HCT116 (cell line): ENCODE data around the gene KICS2. TPM values are rescaled to one million over a fixed set of nuclear protein-coding genes. Genes with fewer than 3 reads are reported as not detected.

ENCODE experiments used
- CEBPB ChIP-seq: IDR thresholded peaks from 2 replicates; pipeline ENCODE4 v1.6.1; 2012; ENCODE audit warnings: low read depth
- EZH2phosphoT487 ChIP-seq: fragments of 200-600 bp; IDR thresholded peaks from 2 replicates; pipeline ENCODE4 v1.6.1; 2018; ENCODE audit warnings: antibody characterized with exemption, borderline replicate concordance
- POLR2A ChIP-seq: IDR thresholded peaks from 2 replicates; pipeline ENCODE4 v1.7.0; 2011; ENCODE audit warnings: borderline replicate concordance; ENCODE audit not compliant: insufficient read depth, insufficient read length; ENCODE audit errors: extremely low read depth
- SIN3A ChIP-seq: IDR thresholded peaks from 2 replicates; pipeline ENCODE4 v1.6.1; 2012; ENCODE audit warnings: low read depth
- SP1 ChIP-seq: IDR thresholded peaks from 2 replicates; pipeline ENCODE4 v1.6.1; 2012; ENCODE audit warnings: low read depth
- SRF ChIP-seq: IDR thresholded peaks from 2 replicates; pipeline ENCODE4 v1.6.1; 2012; ENCODE audit warnings: low read depth
- ZFX ChIP-seq: fragments of 450-650 bp; IDR thresholded peaks from 2 replicates; pipeline ENCODE4 v1.6.1; 2017
- ZNF274 ChIP-seq: fragments of 200-500 bp; sonication (Bioruptor generic); IDR thresholded peaks from 2 replicates; pipeline ENCODE4 v1.6.1; 2014; ENCODE audit warnings: mild to moderate bottlenecking, low read depth, low read length, inconsistent platforms
- total RNA-seq: library from RNA; stranded (reverse); gene quantifications from one replicate; pipeline ENCODE4 v1.2.1, GENCODE V29; 2021; ENCODE audit not compliant: unreplicated experiment
- TF ChIP-seq, protein P1 (sequence below): IDR thresholded peaks from 2 replicates; pipeline ENCODE4 v1.6.1; 2011; ENCODE audit warnings: mild to moderate bottlenecking, low read length, moderate library complexity; ENCODE audit not compliant: insufficient replicate concordance; ENCODE audit errors: extremely low read depth
- TF ChIP-seq, protein P2 (sequence below), 3 experiments: fragments of 200-600 bp in 1 of 3; sonication (generic) in 1 of 3; IDR thresholded peaks in 2 of 3; conservative IDR thresholded peaks in 1 of 3; 2 replicates each; pipeline ENCODE4 v1.5.1; 2012 to 2017; ENCODE audit warnings: low read depth in 2 of 3, low read length in 2 of 3, antibody characterized with exemption in 1 of 3, borderline replicate concordance in 1 of 3, control low read depth in 1 of 3, mild to moderate bottlenecking in 1 of 3, mixed read lengths in 1 of 3, mixed run types in 1 of 3, moderate library complexity in 1 of 3; ENCODE audit not compliant: insufficient read depth in 1 of 3
- TF ChIP-seq, protein P3 (sequence below): IDR thresholded peaks from 2 replicates; pipeline ENCODE4 v1.6.1; 2012

KICS2 gene
- total RNA-seq, 1 experiment from 2014 or later: 18.1 TPM

DNA sequence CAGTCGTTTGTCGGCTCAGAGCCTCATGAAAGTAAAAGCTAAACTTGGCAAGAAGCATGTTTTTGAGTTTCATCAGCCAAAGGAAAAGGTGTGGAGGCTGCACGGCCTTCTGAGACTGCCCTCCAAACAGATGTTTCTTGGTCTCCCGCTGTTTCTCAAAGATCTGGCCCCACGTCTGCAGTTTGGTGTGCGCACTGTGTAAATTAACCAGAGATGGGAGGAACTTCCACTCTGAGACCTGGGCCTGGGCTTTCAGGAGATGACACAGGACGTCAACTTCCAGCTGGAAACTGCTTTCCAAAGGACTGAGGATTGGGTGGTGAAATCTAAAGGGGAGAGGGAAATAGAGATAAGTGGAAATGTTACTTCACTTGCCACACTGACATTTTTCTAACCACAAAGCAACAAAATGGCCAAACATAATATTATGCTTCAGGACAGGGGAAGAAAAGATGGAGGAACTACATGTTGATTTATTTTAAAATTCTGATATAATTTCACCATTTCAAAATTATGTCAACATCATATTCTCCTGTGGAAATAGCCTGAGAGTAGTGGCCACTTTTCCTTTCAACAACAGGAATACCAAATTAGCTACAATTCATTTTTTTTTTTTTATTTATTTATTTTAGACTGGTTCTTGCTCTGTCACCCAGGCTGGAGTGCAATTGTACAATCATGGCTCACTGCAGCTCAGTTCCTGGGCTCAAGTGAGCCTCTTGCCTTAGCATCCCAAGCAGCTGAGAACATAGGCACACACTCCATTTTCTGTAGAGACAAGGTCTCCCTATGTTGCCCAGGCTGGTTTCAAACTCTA is 27.6 kb downstream of the KICS2 start (continued):
- TF ChIP-seq, protein P1, sequence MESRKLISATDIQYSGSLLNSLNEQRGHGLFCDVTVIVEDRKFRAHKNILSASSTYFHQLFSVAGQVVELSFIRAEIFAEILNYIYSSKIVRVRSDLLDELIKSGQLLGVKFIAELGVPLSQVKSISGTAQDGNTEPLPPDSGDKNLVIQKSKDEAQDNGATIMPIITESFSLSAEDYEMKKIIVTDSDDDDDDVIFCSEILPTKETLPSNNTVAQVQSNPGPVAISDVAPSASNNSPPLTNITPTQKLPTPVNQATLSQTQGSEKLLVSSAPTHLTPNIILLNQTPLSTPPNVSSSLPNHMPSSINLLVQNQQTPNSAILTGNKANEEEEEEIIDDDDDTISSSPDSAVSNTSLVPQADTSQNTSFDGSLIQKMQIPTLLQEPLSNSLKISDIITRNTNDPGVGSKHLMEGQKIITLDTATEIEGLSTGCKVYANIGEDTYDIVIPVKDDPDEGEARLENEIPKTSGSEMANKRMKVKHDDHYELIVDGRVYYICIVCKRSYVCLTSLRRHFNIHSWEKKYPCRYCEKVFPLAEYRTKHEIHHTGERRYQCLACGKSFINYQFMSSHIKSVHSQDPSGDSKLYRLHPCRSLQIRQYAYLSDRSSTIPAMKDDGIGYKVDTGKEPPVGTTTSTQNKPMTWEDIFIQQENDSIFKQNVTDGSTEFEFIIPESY: no peak
- TF ChIP-seq EZH2phosphoT487 (no peak), SRF (no peak), POLR2A (no peak), ZFX (no peak), SIN3A (no peak), SP1 (no peak), ZNF274 (no peak), CEBPB (no peak)
- TF ChIP-seq, protein P2, sequence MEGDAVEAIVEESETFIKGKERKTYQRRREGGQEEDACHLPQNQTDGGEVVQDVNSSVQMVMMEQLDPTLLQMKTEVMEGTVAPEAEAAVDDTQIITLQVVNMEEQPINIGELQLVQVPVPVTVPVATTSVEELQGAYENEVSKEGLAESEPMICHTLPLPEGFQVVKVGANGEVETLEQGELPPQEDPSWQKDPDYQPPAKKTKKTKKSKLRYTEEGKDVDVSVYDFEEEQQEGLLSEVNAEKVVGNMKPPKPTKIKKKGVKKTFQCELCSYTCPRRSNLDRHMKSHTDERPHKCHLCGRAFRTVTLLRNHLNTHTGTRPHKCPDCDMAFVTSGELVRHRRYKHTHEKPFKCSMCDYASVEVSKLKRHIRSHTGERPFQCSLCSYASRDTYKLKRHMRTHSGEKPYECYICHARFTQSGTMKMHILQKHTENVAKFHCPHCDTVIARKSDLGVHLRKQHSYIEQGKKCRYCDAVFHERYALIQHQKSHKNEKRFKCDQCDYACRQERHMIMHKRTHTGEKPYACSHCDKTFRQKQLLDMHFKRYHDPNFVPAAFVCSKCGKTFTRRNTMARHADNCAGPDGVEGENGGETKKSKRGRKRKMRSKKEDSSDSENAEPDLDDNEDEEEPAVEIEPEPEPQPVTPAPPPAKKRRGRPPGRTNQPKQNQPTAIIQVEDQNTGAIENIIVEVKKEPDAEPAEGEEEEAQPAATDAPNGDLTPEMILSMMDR (IDR thresholded peaks at IDR 0.05 in 2 of 3, conservative IDR thresholded peaks at IDR 0.05 in 1 of 3; ENCODE audit: borderline replicate concordance in 1 of 3, insufficient read depth in 1 of 3, low read depth in 2 of 3, low read length in 2 of 3): no peak
- TF ChIP-seq, protein P3, sequence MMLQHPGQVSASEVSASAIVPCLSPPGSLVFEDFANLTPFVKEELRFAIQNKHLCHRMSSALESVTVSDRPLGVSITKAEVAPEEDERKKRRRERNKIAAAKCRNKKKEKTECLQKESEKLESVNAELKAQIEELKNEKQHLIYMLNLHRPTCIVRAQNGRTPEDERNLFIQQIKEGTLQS: no peak
